Karpas-422 (cell line): ENCODE results near the gene NUDT7. TPM values are rescaled to one million over a fixed set of nuclear protein-coding genes. Genes with fewer than 3 reads are reported as not detected.
A peak's percentile ranks its signal among the peaks of the same experiment; 100 is the strongest.

Experiments
- DNase-seq: peaks from one replicate; pipeline ENCODE4 v3.0.0-alpha.2; 2015
- H2AFZ ChIP-seq: fragments of 200-600 bp; sonication (generic); 2 replicates; pipeline ENCODE4 v1.6.1; 2014; ENCODE audit warnings: antibody characterized with exemption, low read length, mixed read lengths
- H3K27ac ChIP-seq: fragments of 200-600 bp; sonication (generic); 2 replicates; pipeline ENCODE4 v1.5.1; 2014; ENCODE audit warnings: mild to moderate bottlenecking, low read length, moderate library complexity
- H3K27me3 ChIP-seq: fragments of 200-600 bp; sonication (generic); 2 replicates; pipeline ENCODE4 v1.6.1; 2014; ENCODE audit warnings: low read length, mixed read lengths
- H3K36me3 ChIP-seq: fragments of 200-600 bp; sonication (generic); 2 replicates; pipeline ENCODE4 v1.6.1; 2014; ENCODE audit warnings: low read length, mixed read lengths; ENCODE audit not compliant: insufficient read depth
- H3K4me1 ChIP-seq: fragments of 200-600 bp; sonication (generic); 2 replicates; pipeline ENCODE4 v1.6.1; 2014; ENCODE audit warnings: mild to moderate bottlenecking, low read length, mixed read lengths
- H3K4me2 ChIP-seq: fragments of 200-600 bp; sonication (generic); 2 replicates; pipeline ENCODE4 v1.6.1; 2014; ENCODE audit warnings: low read length, low read depth, mild to moderate bottlenecking; ENCODE audit not compliant: poor library complexity, severe bottlenecking
- H3K4me3 ChIP-seq: fragments of 200-600 bp; sonication (generic); 2 replicates; pipeline ENCODE4 v1.5.1; 2014; ENCODE audit warnings: mild to moderate bottlenecking, antibody characterized with exemption, low read length, mixed read lengths
- H3K79me2 ChIP-seq: fragments of 200-600 bp; sonication (generic); 2 replicates; pipeline ENCODE4 v1.6.1; 2014; ENCODE audit warnings: mild to moderate bottlenecking, low read length, mixed read lengths
- H3K9ac ChIP-seq: fragments of 200-600 bp; sonication (generic); 2 replicates; pipeline ENCODE4 v1.6.0; 2014; ENCODE audit warnings: low read length
- H3K9me2 ChIP-seq: fragments of 200-600 bp; sonication (generic), shearing (Covaris generic); replicated peaks from 2 replicates; pipeline ENCODE4 v1.6.0; 2014; ENCODE audit warnings: mild to moderate bottlenecking, low read length, moderate library complexity; ENCODE audit not compliant: insufficient read depth
- H3K9me3 ChIP-seq: fragments of 300-700, 200-600 bp; sonication (generic); 2 replicates; pipeline ENCODE4 v1.6.1; 2014; ENCODE audit warnings: low read length, mixed read lengths
- H4K20me1 ChIP-seq: fragments of 200-600 bp; sonication (generic); 2 replicates; pipeline ENCODE4 v1.6.1; 2014; ENCODE audit warnings: mild to moderate bottlenecking, antibody characterized with exemption, low read length, low read depth; ENCODE audit not compliant: insufficient read depth
- total RNA-seq: library from RNA; depleted of rRNA; stranded (reverse); fragments of >200 nt; shearing (Covaris generic); gene quantifications from 2 replicates; pipeline ENCODE4 v1.2.3, GENCODE V29; 2014; ENCODE audit warnings: low replicate concordance; rRNA removed

Gene NUDT7
- total RNA-seq, result 32.7 and 61.3 TPM in 2 replicates

GRCh38 chr16:77722309-77723107 is at the start of gene NUDT7:
TSS of gene NUDT7 (plus strand) at chr16:77722514. CDS start at chr16:77722583, 69 bp downstream.
- no peaks in the 10 kb centered on the region for H3K27me3 ChIP-seq
- peak within 1 kb of the TSS; percentile 98 for H2AFZ ChIP-seq
- peak within 1 kb of the TSS; percentile 93 for H3K27ac ChIP-seq
- peak within 1 kb of the TSS; percentile 92 for H3K4me2 ChIP-seq
- H3K79me2 ChIP-seq, result peaks cover 8% of the 10 kb centered on the region
- H3K9me2 ChIP-seq, result no peaks in the 10 kb centered on the region
- peak; percentile 99 for DNase-seq
- peak within 1 kb of the TSS; percentile 96 for H3K9ac ChIP-seq
- peaks cover 18% of the 10 kb centered on the region for H3K4me1 ChIP-seq
- no peaks in the 10 kb centered on the region for H4K20me1 ChIP-seq
- peak within 1 kb of the TSS; percentile 85 for H3K4me3 ChIP-seq
- H3K9me3 ChIP-seq, result no peaks in the 10 kb centered on the region
- peaks cover 15% of the 10 kb centered on the region; the same call in 1 of the 2 replicates for H3K36me3 ChIP-seq

GRCh38 chr16:77674888-77675287 is 47.4 kb upstream of the NUDT7 start:
- Histone ChIP-seq H4K20me1 (no peaks in the 10 kb centered on the region), H3K4me1 (peaks cover 26% of the 10 kb centered on the region), H2AFZ (no peak overlapping the region)

DNA sequence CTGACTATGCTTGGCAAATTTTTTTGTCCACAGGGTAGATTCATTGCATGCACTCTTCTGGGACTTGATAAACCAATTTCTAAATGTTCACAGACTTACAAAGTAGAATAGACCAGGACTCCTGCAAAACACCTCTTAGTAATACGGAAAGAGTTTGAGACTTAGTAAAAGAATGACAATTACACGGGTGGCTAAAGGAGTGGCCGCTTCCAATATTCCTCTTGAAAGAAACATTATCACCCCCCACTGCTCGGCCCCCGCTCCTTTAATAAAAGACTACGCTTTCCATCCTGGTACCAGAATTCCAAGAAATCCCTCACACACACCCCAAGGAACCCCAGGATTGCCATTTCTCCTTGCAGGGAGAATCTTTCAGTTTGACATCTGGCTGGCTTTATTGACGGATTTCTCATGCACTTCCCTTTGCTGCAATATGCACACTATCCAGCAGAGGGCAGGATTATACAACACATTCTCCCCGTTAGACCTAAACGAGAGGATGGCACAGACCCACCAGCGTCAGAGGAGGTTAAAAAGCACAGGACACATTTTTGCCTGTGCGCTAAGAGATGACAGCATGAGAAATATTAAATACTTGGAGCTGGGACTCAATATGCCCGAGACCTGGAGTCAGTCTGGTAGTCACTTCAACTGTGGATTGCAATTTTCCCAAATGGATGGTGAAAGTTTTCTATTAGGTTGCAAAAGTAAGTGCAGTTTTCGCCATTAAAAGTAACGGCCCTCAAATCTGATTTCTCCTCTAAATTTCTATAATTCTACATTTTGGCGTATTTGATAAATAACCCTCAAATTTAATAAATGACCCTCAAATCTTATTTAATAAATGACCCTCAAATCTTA is 46.6 kb upstream of the NUDT7 start:
- Histone ChIP-seq H4K20me1 (no peaks in the 10 kb centered on the region), H3K27ac (no peak overlapping the region), H2AFZ (no peak overlapping the region), H3K9ac (no peak overlapping the region), H3K4me1 (peaks cover 34% of the 10 kb centered on the region), H3K79me2 (no peaks in the 10 kb centered on the region), H3K36me3 (no peaks in the 10 kb centered on the region), H3K9me3 (no peaks in the 10 kb centered on the region), H3K9me2 (no peaks in the 10 kb centered on the region), H3K4me3 (no peak overlapping the region), H3K27me3 (no peaks in the 10 kb centered on the region), H3K4me2 (peak overlapping the region; percentile 20)
- DNase-seq, result peak; percentile 94

More at GRCh38 chr16:77674888-77675287, 47.4 kb upstream of the NUDT7 start:
- Histone ChIP-seq H3K27ac (no peak overlapping the region), H3K9ac (no peak overlapping the region), H3K4me3 (no peak overlapping the region), H3K9me2 (no peaks in the 10 kb centered on the region), H3K79me2 (no peaks in the 10 kb centered on the region), H3K36me3 (no peaks in the 10 kb centered on the region), H3K27me3 (no peaks in the 10 kb centered on the region), H3K9me3 (no peaks in the 10 kb centered on the region), H3K4me2 (no peak overlapping the region)
- no peak for DNase-seq

DNA sequence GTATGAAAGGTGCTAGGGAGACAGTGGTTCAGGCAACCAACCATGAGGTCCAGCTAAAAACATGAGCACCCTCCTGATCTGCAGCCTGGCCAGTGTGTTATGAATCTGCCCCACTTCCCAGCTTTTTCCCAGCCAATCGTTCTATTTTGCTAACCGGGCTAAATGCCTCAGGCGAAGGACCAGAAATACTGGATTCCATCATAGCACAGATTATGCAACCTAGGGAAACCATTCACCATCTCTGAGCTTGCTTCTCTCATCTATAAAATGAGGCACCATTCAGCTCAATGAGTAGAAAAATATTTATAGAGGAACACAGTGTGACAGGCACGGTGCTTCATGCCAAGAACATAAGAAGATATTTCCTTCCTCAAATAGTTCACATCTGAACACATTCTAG is 45.2 kb upstream of the NUDT7 start:
- no peak overlapping the region for H2AFZ ChIP-seq
- H3K4me1 ChIP-seq, result peaks cover 45% of the 10 kb centered on the region
- H3K36me3 ChIP-seq, result no peaks in the 10 kb centered on the region
- no peaks in the 10 kb centered on the region for H3K79me2 ChIP-seq
- no peak overlapping the region for H3K27ac ChIP-seq
- H3K9ac ChIP-seq, result no peak overlapping the region
- no peak overlapping the region for H3K4me3 ChIP-seq
- H3K9me2 ChIP-seq, result no peaks in the 10 kb centered on the region
- H4K20me1 ChIP-seq, result no peaks in the 10 kb centered on the region
- no peaks in the 10 kb centered on the region for H3K27me3 ChIP-seq
- H3K4me2 ChIP-seq, result no peak overlapping the region
- no peaks in the 10 kb centered on the region for H3K9me3 ChIP-seq
- no peak for DNase-seq

DNA sequence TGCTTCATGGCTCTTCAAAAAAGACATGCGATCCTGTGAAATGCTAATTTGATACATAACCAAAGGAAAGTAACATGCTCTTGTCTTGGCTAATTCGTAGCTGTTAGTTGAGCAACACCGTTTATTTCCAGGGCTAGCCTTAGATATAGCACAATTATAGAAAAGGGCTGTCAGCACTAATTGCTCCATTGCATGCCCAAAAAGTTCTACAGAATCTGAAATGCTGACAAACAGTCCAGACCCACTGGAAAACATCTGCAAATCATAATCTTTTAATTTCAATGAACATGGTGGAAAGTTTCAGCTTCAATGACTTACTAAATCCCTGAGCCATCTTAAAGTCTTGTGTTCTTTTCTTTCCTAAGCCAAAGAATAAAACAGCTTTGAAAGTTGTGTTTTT is 42.9 kb upstream of the NUDT7 start:
- H3K36me3 ChIP-seq, result no peaks in the 10 kb centered on the region
- peak overlapping the region; percentile 6; the same call in 1 of the 2 replicates for H3K4me3 ChIP-seq
- H3K4me1 ChIP-seq, result peaks cover 57% of the 10 kb centered on the region
- H3K27me3 ChIP-seq, result no peaks in the 10 kb centered on the region
- peak overlapping the region; percentile 50 for H2AFZ ChIP-seq
- peak overlapping the region; percentile 49 for H3K4me2 ChIP-seq
- H3K9me3 ChIP-seq, result no peaks in the 10 kb centered on the region
- peak; percentile 83 for DNase-seq
- peak overlapping the region; percentile 96 for H3K27ac ChIP-seq
- H3K9me2 ChIP-seq, result no peaks in the 10 kb centered on the region
- H3K9ac ChIP-seq, result peak overlapping the region; percentile 40
- H3K79me2 ChIP-seq, result no peaks in the 10 kb centered on the region
- no peaks in the 10 kb centered on the region for H4K20me1 ChIP-seq

GRCh38 chr16:77679901-77680300 is 42.4 kb upstream of the NUDT7 start:
- Histone ChIP-seq H3K9ac (no peak overlapping the region), H3K27ac (peak overlapping the region; percentile 96), H3K4me1 (peaks cover 61% of the 10 kb centered on the region), H3K9me2 (no peaks in the 10 kb centered on the region), H3K9me3 (no peaks in the 10 kb centered on the region), H4K20me1 (no peaks in the 10 kb centered on the region), H3K36me3 (no peaks in the 10 kb centered on the region), H2AFZ (no peak overlapping the region), H3K4me2 (peak overlapping the region; percentile 49), H3K79me2 (no peaks in the 10 kb centered on the region), H3K4me3 (no peak overlapping the region), H3K27me3 (no peaks in the 10 kb centered on the region)
- peak; percentile 98 for DNase-seq

GRCh38 chr16:77680496-77680895 is 41.8 kb upstream of the NUDT7 start:
- H3K27ac ChIP-seq, result peak overlapping the region; percentile 96
- H3K36me3 ChIP-seq, result no peaks in the 10 kb centered on the region
- no peaks in the 10 kb centered on the region for H3K79me2 ChIP-seq
- DNase-seq, result no peak
- no peak overlapping the region for H2AFZ ChIP-seq
- H3K9me3 ChIP-seq, result no peaks in the 10 kb centered on the region
- H3K4me1 ChIP-seq, result peaks cover 67% of the 10 kb centered on the region
- peak overlapping the region; percentile 7 for H3K4me2 ChIP-seq
- H3K9me2 ChIP-seq, result no peaks in the 10 kb centered on the region
- no peaks in the 10 kb centered on the region for H4K20me1 ChIP-seq
- no peak overlapping the region for H3K4me3 ChIP-seq
- no peaks in the 10 kb centered on the region for H3K27me3 ChIP-seq
- H3K9ac ChIP-seq, result no peak overlapping the region

DNA sequence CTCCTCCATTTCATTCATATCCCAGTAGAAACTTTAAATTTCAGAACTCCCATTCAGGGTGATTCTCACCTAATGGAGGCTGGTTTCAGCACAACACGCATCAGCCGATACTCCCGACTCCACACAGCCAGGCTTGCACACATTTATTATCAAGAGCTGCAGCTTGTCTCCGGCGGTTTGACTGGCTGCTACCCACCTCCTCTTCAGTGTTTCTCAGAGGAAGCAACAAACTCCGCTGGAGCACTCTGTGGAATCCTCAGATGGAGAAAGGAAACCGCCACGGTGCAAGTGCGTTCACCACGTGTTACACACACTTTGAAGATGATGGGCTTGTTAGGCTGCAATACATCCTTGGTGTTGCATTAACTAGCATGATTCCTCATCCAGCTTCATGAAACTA is 39.7 kb upstream of the NUDT7 start:
- no peaks in the 10 kb centered on the region for H4K20me1 ChIP-seq
- H3K4me3 ChIP-seq, result no peak overlapping the region
- H3K27me3 ChIP-seq, result no peaks in the 10 kb centered on the region
- no peaks in the 10 kb centered on the region for H3K9me2 ChIP-seq
- no peaks in the 10 kb centered on the region for H3K36me3 ChIP-seq
- DNase-seq, result no peak
- no peak overlapping the region for H3K9ac ChIP-seq
- H3K9me3 ChIP-seq, result no peaks in the 10 kb centered on the region
- no peak overlapping the region for H2AFZ ChIP-seq
- H3K79me2 ChIP-seq, result no peaks in the 10 kb centered on the region
- peaks cover 61% of the 10 kb centered on the region for H3K4me1 ChIP-seq
- no peak overlapping the region for H3K4me2 ChIP-seq
- H3K27ac ChIP-seq, result no peak overlapping the region
